ENCODE results near the gene BHLHE41. TPM values are rescaled to one million over a fixed set of nuclear protein-coding genes. Genes with fewer than 3 reads are reported as not detected.

BHLHE41 gene
- total RNA-seq, 1 donor = 4.3 TPM

GRCh38 chr12:26164118-26164517 is 39.3 kb upstream of the BHLHE41 start:
- Histone ChIP-seq H3K27me3 (ENCODE audit: insufficient read depth, low read length) (no peaks in the 10 kb centered on the region), H3K36me3 (ENCODE audit: insufficient read depth, low read length) (no peaks in the 10 kb centered on the region), H2AFZ (ENCODE audit: low read length) (no peak overlapping the region), H4K20me1 (ENCODE audit: insufficient read depth, low read length) (no peaks in the 10 kb centered on the region), H3K4me1 (ENCODE audit: insufficient read depth, low read length) (no peaks in the 10 kb centered on the region), H3K4me3 (ENCODE audit: insufficient read depth, low read length) (no peak overlapping the region), H3K27ac (ENCODE audit: low read depth, low read length) (no peak overlapping the region), H3K9me3 (ENCODE audit: low read depth, low read length) (no peaks in the 10 kb centered on the region), H3K4me2 (ENCODE audit: insufficient read depth, low read length) (no peak overlapping the region), H3K79me2 (ENCODE audit: insufficient read depth, low read length) (no peaks in the 10 kb centered on the region)
- TF ChIP-seq, protein P1, sequence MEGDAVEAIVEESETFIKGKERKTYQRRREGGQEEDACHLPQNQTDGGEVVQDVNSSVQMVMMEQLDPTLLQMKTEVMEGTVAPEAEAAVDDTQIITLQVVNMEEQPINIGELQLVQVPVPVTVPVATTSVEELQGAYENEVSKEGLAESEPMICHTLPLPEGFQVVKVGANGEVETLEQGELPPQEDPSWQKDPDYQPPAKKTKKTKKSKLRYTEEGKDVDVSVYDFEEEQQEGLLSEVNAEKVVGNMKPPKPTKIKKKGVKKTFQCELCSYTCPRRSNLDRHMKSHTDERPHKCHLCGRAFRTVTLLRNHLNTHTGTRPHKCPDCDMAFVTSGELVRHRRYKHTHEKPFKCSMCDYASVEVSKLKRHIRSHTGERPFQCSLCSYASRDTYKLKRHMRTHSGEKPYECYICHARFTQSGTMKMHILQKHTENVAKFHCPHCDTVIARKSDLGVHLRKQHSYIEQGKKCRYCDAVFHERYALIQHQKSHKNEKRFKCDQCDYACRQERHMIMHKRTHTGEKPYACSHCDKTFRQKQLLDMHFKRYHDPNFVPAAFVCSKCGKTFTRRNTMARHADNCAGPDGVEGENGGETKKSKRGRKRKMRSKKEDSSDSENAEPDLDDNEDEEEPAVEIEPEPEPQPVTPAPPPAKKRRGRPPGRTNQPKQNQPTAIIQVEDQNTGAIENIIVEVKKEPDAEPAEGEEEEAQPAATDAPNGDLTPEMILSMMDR (IDR thresholded peaks at IDR 0.05; ENCODE audit: extremely low read depth, low read depth, low read length) = no peak
- DNase-seq (ENCODE audit: insufficient read length, low spot score, missing footprints) = no peak

GRCh38 chr12:26162905-26163304 is 38.1 kb upstream of the BHLHE41 start:
- H3K79me2 ChIP-seq (ENCODE audit: insufficient read depth, low read length) = no peaks in the 10 kb centered on the region
- no peak overlapping the region for H3K4me2 ChIP-seq (ENCODE audit: insufficient read depth, low read length)
- H3K27ac ChIP-seq (ENCODE audit: low read depth, low read length) = no peak overlapping the region
- TF ChIP-seq, protein P1 (IDR thresholded peaks at IDR 0.05; ENCODE audit: extremely low read depth, low read depth, low read length) = no peak
- H3K36me3 ChIP-seq (ENCODE audit: insufficient read depth, low read length) = no peaks in the 10 kb centered on the region
- no peak overlapping the region for H2AFZ ChIP-seq (ENCODE audit: low read length)
- H4K20me1 ChIP-seq (ENCODE audit: insufficient read depth, low read length) = no peaks in the 10 kb centered on the region
- H3K4me1 ChIP-seq (ENCODE audit: insufficient read depth, low read length) = no peaks in the 10 kb centered on the region
- no peak for DNase-seq (ENCODE audit: insufficient read length, low spot score, missing footprints)
- H3K4me3 ChIP-seq (ENCODE audit: insufficient read depth, low read length) = no peak overlapping the region
- no peaks in the 10 kb centered on the region for H3K9me3 ChIP-seq (ENCODE audit: low read depth, low read length)
- H3K27me3 ChIP-seq (ENCODE audit: insufficient read depth, low read length) = no peaks in the 10 kb centered on the region

GRCh38 chr12:26162174-26162573 is 37.3 kb upstream of the BHLHE41 start:
- no peak overlapping the region for H3K4me2 ChIP-seq (ENCODE audit: insufficient read depth, low read length)
- H3K36me3 ChIP-seq (ENCODE audit: insufficient read depth, low read length) = no peaks in the 10 kb centered on the region
- no peaks in the 10 kb centered on the region for H3K9me3 ChIP-seq (ENCODE audit: low read depth, low read length)
- no peaks in the 10 kb centered on the region for H3K4me1 ChIP-seq (ENCODE audit: insufficient read depth, low read length)
- H3K4me3 ChIP-seq (ENCODE audit: insufficient read depth, low read length) = no peak overlapping the region
- H4K20me1 ChIP-seq (ENCODE audit: insufficient read depth, low read length) = no peaks in the 10 kb centered on the region
- no peak overlapping the region for H3K27ac ChIP-seq (ENCODE audit: low read depth, low read length)
- DNase-seq (ENCODE audit: insufficient read length, low spot score, missing footprints) = no peak
- H3K27me3 ChIP-seq (ENCODE audit: insufficient read depth, low read length) = no peaks in the 10 kb centered on the region
- H2AFZ ChIP-seq (ENCODE audit: low read length) = no peak overlapping the region
- no peaks in the 10 kb centered on the region for H3K79me2 ChIP-seq (ENCODE audit: insufficient read depth, low read length)
- TF ChIP-seq, protein P1 (IDR thresholded peaks at IDR 0.05; ENCODE audit: extremely low read depth, low read depth, low read length) = no peak

- Histone ChIP-seq H3K4me3 (ENCODE audit: insufficient read depth, low read length) (no peak overlapping the region), H3K36me3 (ENCODE audit: insufficient read depth, low read length) (no peaks in the 10 kb centered on the region), H3K27me3 (ENCODE audit: insufficient read depth, low read length) (no peaks in the 10 kb centered on the region), H3K4me1 (ENCODE audit: insufficient read depth, low read length) (peaks cover 12% of the 10 kb centered on the region), H3K79me2 (ENCODE audit: insufficient read depth, low read length) (no peaks in the 10 kb centered on the region), H3K27ac (ENCODE audit: low read depth, low read length) (no peak overlapping the region), H2AFZ (ENCODE audit: low read length) (no peak overlapping the region), H3K4me2 (ENCODE audit: insufficient read depth, low read length) (no peak overlapping the region), H3K9me3 (ENCODE audit: low read depth, low read length) (no peaks in the 10 kb centered on the region), H4K20me1 (ENCODE audit: insufficient read depth, low read length) (no peaks in the 10 kb centered on the region)
- DNase-seq (ENCODE audit: insufficient read length, low spot score, missing footprints) = no peak
- TF ChIP-seq, protein P1 (IDR thresholded peaks at IDR 0.05; ENCODE audit: extremely low read depth, low read depth, low read length) = no peak
Observed at GRCh38 chr12:26158078-26158764, 33.4 kb upstream of the BHLHE41 start.

Measured in osteoblast (primary cell).